Ishikawa (cell line): ENCODE measurements around the gene GTPBP1.

Experiments used
- CEBPB ChIP-seq: IDR thresholded peaks from 2 replicates; pipeline ENCODE4 v1.6.1; 2012
- EGR1 ChIP-seq: IDR thresholded peaks from 2 replicates; pipeline ENCODE4 v1.6.1; 2012
- EP300 ChIP-seq: IDR thresholded peaks from 2 replicates; pipeline ENCODE4 v1.6.1; 2012; ENCODE audit warnings: borderline replicate concordance
- FOXM1 ChIP-seq: IDR thresholded peaks from 2 replicates; pipeline ENCODE4 v1.6.1; 2012; ENCODE audit warnings: low read depth, borderline replicate concordance
- NFIC ChIP-seq: IDR thresholded peaks from 2 replicates; pipeline ENCODE4 v1.6.1; 2012
- RAD21 ChIP-seq: IDR thresholded peaks from 2 replicates; pipeline ENCODE4 v1.6.1; 2012; ENCODE audit warnings: low read depth
- TAF1 ChIP-seq: IDR thresholded peaks from 2 replicates; pipeline ENCODE4 v1.6.1; 2012; ENCODE audit warnings: low read depth, mild to moderate bottlenecking
- TCF12 ChIP-seq: IDR thresholded peaks from 2 replicates; pipeline ENCODE4 v1.6.1; 2012; ENCODE audit warnings: low read depth
- TEAD4 ChIP-seq: IDR thresholded peaks from 2 replicates; pipeline ENCODE4 v1.6.1; 2012
- YY1 ChIP-seq: IDR thresholded peaks from 2 replicates; pipeline ENCODE4 v1.6.1; 2012; ENCODE audit warnings: low read depth
- ZBTB7A ChIP-seq: IDR thresholded peaks from 2 replicates; pipeline ENCODE4 v1.6.1; 2012; ENCODE audit warnings: low read depth
- TF ChIP-seq, protein P1 (sequence below): IDR thresholded peaks from 2 replicates; pipeline ENCODE4 v1.6.1; 2012
- TF ChIP-seq, protein P2 (sequence below): IDR thresholded peaks from 2 replicates; pipeline ENCODE4 v1.6.1; 2012
- TF ChIP-seq, protein P3 (sequence below): IDR thresholded peaks from 2 replicates; pipeline ENCODE4 v1.6.1; 2012; ENCODE audit warnings: low read depth, mild to moderate bottlenecking

Gene GTPBP1

DNA sequence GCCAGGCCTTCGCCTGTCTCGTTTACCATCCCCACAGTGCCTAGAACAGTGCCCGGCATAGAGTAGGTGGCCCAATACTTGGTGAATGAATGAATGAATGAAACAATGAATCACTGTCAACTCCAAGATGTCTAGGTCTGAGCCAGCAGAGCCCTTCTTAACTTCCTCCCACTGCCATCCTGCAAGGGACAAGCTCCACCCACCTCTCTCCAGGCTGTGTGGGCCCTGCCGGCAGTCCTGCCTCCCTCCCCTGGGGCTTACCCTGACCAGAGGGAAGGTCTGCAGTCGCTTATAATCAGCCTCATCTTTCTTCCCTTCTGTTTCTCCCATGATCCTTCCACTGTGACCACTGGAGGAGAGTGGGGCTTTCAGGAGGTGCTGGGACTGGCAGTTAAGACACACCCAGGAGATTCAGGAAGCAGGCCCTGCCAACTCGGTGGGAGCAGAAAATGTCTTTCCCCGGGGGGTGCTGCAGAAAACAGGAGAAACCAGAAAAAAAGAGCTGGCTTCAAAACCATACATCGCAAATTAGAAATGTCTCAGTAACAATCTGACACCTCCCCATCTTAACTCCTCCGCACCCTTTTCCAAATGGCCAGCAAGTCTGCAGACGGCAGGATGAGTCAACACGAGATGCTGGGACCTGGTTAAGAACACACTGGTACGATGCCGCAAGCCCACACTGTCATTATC lies 76.8 kb downstream of the GTPBP1 start:
- TF ChIP-seq CEBPB (no peak), EGR1 (no peak), ZBTB7A (no peak), TEAD4 (no peak), NFIC (no peak), TAF1 (no peak), YY1 (no peak), TCF12 (no peak), RAD21 (no peak), EP300 (no peak), FOXM1 (no peak)
- TF ChIP-seq, protein P1, sequence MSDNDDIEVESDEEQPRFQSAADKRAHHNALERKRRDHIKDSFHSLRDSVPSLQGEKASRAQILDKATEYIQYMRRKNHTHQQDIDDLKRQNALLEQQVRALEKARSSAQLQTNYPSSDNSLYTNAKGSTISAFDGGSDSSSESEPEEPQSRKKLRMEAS, result no peak
- TF ChIP-seq, protein P2, sequence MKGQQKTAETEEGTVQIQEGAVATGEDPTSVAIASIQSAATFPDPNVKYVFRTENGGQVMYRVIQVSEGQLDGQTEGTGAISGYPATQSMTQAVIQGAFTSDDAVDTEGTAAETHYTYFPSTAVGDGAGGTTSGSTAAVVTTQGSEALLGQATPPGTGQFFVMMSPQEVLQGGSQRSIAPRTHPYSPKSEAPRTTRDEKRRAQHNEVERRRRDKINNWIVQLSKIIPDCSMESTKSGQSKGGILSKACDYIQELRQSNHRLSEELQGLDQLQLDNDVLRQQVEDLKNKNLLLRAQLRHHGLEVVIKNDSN, result no peak
- TF ChIP-seq, protein P3, sequence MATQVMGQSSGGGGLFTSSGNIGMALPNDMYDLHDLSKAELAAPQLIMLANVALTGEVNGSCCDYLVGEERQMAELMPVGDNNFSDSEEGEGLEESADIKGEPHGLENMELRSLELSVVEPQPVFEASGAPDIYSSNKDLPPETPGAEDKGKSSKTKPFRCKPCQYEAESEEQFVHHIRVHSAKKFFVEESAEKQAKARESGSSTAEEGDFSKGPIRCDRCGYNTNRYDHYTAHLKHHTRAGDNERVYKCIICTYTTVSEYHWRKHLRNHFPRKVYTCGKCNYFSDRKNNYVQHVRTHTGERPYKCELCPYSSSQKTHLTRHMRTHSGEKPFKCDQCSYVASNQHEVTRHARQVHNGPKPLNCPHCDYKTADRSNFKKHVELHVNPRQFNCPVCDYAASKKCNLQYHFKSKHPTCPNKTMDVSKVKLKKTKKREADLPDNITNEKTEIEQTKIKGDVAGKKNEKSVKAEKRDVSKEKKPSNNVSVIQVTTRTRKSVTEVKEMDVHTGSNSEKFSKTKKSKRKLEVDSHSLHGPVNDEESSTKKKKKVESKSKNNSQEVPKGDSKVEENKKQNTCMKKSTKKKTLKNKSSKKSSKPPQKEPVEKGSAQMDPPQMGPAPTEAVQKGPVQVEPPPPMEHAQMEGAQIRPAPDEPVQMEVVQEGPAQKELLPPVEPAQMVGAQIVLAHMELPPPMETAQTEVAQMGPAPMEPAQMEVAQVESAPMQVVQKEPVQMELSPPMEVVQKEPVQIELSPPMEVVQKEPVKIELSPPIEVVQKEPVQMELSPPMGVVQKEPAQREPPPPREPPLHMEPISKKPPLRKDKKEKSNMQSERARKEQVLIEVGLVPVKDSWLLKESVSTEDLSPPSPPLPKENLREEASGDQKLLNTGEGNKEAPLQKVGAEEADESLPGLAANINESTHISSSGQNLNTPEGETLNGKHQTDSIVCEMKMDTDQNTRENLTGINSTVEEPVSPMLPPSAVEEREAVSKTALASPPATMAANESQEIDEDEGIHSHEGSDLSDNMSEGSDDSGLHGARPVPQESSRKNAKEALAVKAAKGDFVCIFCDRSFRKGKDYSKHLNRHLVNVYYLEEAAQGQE, result no peak
